ENCODE measurements around the gene CD247.

DNA sequence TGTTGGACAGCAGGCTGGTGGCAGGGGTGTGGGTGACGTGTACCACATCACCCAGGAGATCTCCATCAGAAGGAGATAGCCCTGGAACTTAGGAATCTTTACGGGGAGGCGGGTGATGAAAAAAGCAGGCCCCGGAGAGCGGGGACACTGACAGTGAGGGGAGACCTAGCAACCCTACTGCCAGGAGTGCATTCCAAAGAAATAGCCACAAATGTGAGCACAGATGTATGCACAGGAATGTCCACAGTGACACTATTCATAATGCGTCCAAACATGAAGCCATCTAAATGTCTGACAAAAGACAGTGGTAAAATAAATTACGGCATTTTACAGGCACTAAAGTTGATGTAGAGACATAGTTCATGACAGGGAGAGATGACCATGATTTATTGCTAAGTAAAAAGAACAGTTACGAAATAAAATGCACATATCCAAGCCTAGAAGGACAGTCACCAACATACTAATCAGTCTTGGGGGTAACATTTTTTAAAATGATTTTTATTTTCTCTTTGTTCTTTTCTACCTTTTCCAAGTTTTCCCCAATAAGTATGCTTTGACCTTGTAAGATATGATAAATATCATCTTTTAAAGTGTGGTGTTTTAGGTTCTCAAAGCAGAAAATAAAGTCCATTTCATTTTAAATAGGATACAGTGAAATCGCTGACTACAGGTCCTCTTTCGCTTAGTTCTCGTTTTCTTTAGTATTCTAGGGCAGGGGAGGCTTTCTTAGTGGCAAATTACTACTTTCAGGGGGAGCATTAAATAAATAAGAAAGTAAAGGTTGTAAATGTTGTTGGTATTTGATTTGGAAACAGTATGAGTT, 21.3 kb downstream of the CD247 start:
- TF ChIP-seq EZH2 (IDR thresholded peaks at IDR 0.05): no peak
- no peak for TF ChIP-seq FOXP2 (optimal IDR thresholded peaks at IDR 0.05; ENCODE audit: control extremely low read depth, extremely low read length, insufficient read depth)
- no peak for TF ChIP-seq POLR2AphosphoS5 (IDR thresholded peaks at IDR 0.05; ENCODE audit: borderline replicate concordance, low read depth, low read length)

Data from SK-N-MC (cell line).